Ishikawa (cell line): ENCODE measurements around the gene KDM4B.

Source experiments
- EP300 ChIP-seq: IDR thresholded peaks from 2 replicates; pipeline ENCODE4 v1.6.1; 2012; ENCODE audit warnings: borderline replicate concordance
- TAF1 ChIP-seq: IDR thresholded peaks from 2 replicates; pipeline ENCODE4 v1.6.1; 2012; ENCODE audit warnings: low read depth, mild to moderate bottlenecking
- TCF12 ChIP-seq: IDR thresholded peaks from 2 replicates; pipeline ENCODE4 v1.6.1; 2012; ENCODE audit warnings: low read depth
- TEAD4 ChIP-seq: IDR thresholded peaks from 2 replicates; pipeline ENCODE4 v1.6.1; 2012

The KDM4B gene

GRCh38 chr19:5202553-5202952, 233.6 kb downstream of the KDM4B start:
- TF ChIP-seq TEAD4: no peak
- no peak for TF ChIP-seq TAF1
- no peak for TF ChIP-seq EP300
- no peak for TF ChIP-seq TCF12
